Retina (tissue), 1 donor: Measurements from ENCODE around the gene AHDC1.
"Not testable (repeated sequence)": the region's sequence is repeated elsewhere in the genome, so short reads cannot be mapped to it uniquely, and the experiment has no call there.

ENCODE experiments used
- DNase-seq: peaks from one replicate; pipeline ENCODE4 v3.0.0-alpha.2; 2016

AHDC1 gene

DNA sequence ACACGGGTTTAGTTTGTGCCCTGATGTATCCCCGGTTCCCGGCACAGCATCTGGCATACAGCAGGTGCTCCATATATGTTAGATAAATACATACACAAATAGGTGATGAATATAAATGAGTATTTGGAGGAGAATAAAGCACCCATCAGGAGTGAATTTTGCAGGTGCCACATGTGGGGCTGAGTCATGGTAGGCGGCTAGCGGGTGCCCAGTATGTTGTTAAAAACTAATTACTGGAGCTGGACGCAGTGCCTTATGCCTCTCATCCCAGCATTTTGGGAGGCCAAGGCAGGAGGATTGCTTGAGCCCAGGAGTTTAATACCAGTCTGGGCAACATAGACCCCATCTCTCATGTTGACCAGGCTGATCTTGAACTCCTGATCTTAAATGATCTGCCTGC, 97.2 kb downstream of the AHDC1 start:
- no peak for DNase-seq

DNA sequence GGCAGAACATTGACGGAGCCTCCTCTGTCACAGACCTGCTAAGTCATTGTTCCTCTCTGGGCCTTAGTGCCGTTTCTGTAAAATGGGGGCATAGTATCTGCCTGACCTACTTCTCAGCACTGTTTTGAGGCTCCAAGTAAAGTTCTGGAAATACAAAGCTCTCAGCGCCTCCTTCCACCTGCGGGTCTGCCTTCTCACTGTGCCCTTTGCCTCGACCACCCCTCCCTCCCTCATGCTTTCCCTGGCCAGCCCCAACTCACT, 98.6 kb downstream of the AHDC1 start:
- no peak for DNase-seq

- DNase-seq, result peak; percentile 58
Measured at GRCh38 chr1:27504588-27505419, 99.1 kb downstream of the AHDC1 start.

GRCh38 chr1:27503844-27504587, 99.9 kb downstream of the AHDC1 start:
- DNase-seq, result peak; percentile 54

DNA sequence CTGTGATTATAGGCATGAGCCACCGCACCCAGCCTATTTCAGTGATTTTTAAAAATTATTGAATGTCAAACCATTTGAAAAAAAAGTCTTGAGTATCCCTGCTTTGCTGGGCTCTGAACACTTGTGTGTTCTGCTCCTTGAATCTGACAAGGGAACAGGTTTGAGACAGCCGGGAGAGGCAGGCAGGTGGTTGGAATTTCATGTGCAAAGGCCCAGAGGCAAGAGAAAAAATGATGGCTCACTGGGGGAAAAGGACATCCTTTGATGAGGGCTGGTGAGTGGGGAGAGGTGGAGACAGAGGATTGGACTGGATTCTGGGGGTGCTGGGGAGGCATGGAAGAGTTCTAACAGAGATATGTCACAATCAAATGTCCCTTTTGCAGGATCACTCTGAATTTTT, 100.9 kb downstream of the AHDC1 start:
- DNase-seq, result no peak

DNA sequence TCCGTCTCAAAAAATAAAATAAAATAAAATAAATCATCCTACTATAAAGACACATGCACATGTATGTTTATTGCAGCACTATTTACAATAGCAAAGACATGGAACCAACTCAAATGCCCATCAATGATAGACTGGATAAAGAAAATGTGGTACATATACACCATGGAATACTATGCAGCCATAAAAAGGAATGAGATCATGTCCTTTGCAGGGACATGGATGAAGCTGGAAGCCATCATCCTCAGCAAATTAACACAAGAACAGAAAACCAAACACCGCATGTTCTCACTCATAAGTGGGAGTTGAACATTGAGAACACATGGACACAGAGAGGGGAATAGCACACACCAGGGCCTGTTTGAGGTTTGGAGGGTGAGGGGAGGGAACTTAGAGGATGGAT, 102.8 kb downstream of the AHDC1 start:
- DNase-seq, result not testable (repeated sequence)

DNA sequence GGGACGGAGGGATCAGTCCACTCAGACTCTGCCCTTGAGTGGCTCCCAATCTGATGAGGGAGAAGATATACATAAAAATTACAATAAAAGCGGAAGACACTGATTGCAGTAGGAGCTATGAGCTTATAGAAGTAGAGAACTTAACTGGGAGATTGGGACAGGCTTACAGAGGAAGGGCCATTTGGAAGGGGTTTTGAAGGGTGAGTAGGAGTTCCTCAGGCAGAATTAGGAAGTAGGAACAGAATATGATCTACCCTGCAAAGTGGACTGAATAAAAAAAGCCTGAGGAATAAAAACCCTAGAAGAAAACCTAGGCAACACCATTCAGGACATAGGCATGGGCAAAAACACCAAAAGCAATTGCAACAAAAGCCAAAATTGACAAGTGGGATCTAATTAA, 104.8 kb downstream of the AHDC1 start:
- no peak for DNase-seq

DNA sequence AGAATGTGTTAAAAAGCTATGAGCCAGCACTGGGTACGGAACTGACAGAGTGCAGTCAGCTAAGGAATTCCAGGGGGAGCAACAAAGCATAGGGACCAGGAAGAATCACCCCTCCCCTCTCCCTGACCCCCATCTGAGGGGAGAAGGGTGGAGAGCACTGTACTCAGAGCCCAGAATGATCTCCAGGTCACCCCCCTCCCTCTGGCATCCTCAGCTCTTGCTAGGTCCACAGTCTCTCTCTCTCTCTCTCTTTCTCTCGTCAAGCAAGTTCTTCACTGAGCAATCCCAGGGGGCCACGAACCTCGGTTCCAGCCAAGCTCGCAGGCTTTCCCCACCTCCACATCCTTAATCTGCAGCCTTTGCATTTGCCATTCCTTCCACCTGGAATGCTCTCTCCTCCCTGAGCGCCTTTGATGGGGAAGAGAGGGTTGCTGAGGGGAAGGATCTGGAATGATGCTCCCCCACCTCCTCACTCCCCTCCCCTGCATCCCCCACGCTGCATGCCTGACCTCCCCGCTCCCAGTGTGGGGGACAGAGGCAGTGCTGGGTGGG, 107.3 kb downstream of the AHDC1 start:
- DNase-seq, result peak; percentile 70

DNA sequence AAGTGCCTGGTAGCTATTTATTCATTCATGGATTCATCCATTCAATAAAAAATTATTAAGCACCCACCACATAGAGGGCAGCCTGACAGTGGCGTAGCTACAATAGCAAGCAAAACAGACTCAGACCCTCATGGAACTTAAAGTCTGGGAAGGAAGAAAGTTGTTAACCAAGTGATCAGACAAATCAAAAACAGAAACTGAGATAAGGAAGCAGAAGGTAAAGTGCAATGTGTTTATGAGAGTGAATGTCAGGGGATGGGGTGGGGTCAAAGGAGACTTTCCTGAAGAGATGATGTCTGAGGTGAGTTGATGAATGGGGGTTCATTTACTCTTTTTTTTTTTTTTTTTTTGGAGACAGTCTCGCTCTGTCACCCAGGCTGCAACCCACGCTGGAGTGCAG, 111.1 kb downstream of the AHDC1 start:
- DNase-seq, result no peak

DNA sequence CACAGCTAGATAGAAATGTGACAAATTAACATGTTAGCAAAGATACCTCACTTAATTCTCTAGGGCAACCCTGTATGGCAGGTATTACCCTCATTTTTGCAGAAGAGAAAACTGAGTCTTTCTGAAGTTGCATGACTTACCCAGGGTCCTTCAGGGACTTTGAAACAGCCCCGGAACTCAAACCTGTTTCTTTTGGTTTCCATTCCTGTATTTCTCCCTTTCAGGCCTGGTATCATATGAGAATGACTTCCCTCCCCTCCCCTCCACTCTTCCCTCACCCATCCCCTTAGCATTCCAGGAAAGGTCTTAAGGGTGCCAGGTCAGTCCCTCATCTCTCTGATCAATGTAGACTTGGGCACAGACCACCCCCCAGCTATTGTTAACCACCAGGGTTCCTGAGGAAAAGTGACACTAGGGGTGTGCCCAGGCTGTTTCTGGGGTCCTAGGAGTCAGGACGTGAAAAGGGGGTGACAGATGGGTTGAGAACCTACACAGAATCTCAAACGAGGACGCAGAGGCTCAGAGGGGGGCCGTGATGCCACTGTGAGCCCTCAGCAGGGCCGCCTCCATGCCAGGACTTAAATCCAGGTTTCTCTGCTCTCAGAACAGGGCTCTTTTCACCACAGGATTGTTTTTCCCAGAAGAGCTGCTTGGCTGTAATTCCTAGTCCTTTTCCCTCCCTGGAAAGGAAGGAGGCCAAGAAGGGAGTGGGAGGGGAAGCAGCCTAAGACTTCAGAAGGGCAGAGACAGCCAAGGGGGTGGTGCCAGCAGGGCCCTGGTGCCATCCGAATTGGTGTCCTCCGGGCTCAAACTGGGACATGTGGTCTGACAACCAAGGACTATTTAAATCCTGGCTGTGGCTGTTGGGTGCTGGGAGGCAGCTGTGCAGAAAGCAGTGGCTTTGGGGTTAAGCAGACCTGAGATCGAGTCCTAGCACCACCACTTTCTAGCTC, 111.9 kb downstream of the AHDC1 start:
- DNase-seq, result no peak

DNA sequence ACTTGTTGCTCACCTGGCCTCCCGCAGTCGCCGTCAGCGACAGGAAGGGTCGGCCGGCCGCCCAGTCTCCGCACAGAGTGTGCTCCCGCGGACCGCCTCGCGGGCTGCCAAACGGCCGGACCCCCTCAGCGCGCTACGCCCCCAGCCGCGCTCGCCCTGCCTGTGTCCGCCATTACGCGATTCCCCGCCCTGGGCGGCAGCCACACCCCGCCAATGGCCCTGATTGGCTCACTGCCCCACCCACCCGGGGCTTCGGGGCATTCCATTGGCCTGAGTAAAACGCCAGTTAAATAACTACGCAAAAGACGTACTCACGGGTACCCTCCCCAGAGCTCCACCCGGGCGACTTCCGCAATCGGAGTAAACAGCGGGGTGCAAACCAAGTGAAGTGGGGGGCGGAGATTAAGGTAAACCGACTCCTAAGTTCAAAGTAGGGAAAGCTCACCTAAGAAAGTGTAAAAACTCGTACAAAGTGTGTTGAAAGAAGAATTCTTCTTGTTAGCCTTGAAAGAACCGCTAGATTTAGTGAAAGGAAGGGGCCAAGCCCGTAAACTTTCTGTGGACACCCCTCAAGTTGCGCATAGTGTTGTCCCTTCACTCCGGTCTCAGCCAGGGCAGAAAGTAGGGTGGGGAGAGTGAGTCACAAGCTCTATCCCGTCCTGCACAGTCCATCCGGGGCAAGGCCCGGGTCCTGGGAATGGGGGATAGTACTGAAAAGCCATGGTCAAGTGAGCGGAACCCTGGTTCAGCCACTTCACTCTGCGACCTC, 113.8 kb downstream of the AHDC1 start, which contains the start of gene WASF2:
Gene WASF2, minus strand, starts transcription at position 195 of the 769 bp plus-strand sequence. CDS start 61,277 bp downstream, outside the sequence.
- DNase-seq, result peak; percentile 98

GRCh38 chr1:27489501-27489972, 114.4 kb downstream of the AHDC1 start:
- no peak for DNase-seq

DNA sequence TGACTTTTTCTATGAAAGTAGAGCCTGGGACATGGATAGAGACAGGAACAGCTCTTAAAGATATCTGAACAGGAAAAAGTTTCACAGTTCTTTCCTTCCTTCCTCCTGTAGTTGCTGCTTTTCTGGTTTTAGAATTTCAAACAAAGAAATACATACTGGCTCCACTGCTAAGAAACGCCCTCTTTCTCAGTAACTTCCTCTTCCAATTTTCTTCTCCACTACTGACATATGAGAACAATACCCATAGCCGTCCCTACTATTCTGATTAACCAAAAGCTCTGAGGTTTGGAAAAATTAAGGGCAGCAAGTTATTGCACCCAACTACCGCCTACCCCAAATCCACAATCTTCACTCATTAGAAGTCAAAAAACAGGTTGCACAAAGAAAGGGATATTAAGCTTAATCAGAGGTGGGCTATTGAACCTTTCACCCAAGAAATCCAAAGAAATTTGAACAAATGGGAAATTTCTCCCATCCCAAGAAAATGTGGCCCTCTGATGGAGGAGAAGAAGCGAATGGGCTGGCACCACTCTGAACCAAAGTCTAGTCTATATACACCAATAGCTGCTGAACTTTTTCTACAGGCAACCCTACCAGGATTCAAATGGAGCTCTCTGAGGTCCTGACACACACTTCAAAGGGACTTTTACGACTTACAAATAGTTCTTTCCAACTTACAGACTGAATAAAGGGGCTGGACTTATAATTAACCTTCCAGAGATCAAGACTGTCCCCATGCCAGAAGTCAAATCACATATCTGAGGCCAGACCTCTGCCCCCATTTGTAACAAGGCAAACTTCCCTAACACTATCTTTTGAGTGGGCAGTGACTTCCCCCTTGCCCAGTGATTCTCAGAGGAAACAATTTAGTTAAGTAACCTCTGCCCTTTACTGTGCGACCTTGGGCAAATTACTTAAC, 115.7 kb downstream of the AHDC1 start:
- no peak for DNase-seq

- no peak for DNase-seq
Measured at GRCh38 chr1:27485363-27485762, 118.6 kb downstream of the AHDC1 start.
